HepG2 (cell line): ENCODE data around the gene OR4E1. TPM values are rescaled to one million over a fixed set of nuclear protein-coding genes. Genes with fewer than 3 reads are reported as not detected.
A peak's percentile ranks its signal among the peaks of the same experiment; 100 is the strongest.

Experiments
- ATAC-seq: fragments of 200-7000 bp; cut with Tn5 transposase; 3 replicates; pipeline ENCODE4 v1.9.1; 2020; ENCODE audit warnings: mild to moderate bottlenecking, moderate library complexity
- BruUV-seq: library from RNA; stranded (reverse); fragments of 400-500 nt; replicated peaks from 2 replicates; lab custom pipeline; 2021; lab: Mats Ljungman, UMichigan
- CTCF ChIA-PET: fragments of 300-600 bp; formaldehyde crosslinking; extraction: SDS; loops from one replicate; lab custom pipeline; 2021; ENCODE audit warnings: low total read pairs, inconsistent platforms, low intra/inter-chr PET ratio; lab: Yijun Ruan, JAX
- POLR2A ChIA-PET: fragments of 350-600 bp; sonication (Branson Sonifier 250); formaldehyde crosslinking; loops from one replicate; lab custom pipeline; 2020; ENCODE audit warnings: antibody characterized with exemption, inconsistent platforms; lab: Yijun Ruan, JAX
- DNase-seq: peaks from one replicate; pipeline ENCODE4 v3.0.0-alpha.2; 2015; ENCODE audit warnings: low spot score
- FAIRE-seq: peaks from 3 replicates; lab custom pipeline; 2011; peaks lifted over from hg19 to GRCh38; lab: Jason Lieb, UNC
- H2AFZ ChIP-seq: one replicate; pipeline ENCODE4 v1.6.1; 2011; ENCODE audit warnings: low read length, inconsistent platforms
- H3K27ac ChIP-seq: fragments of 300-600 bp; 3 replicates; pipeline ENCODE4 v1.8.0; 2011; ENCODE audit warnings: mixed run types, mild to moderate bottlenecking, mixed read lengths, low read length, inconsistent platforms; ENCODE audit not compliant: insufficient read depth; ENCODE audit errors: extremely low read length
- H3K27me3 ChIP-seq, 2 experiments: fragments of 200-600 bp in 1 of 2; 2 replicates in 1 of 2; 3 replicates in 1 of 2; pipeline versions ENCODE4 v1.6.0 to v1.8.0; 2011; ENCODE audit warnings: low read length in 2 of 2, mild to moderate bottlenecking in 2 of 2, moderate library complexity in 2 of 2, inconsistent platforms in 1 of 2; ENCODE audit not compliant: insufficient read depth in 2 of 2, control insufficient read depth in 1 of 2
- H3K36me3 ChIP-seq, 2 experiments: fragments of 200-600 bp in 1 of 2; replicated peaks in 1 of 2; 2 replicates in 1 of 2; 3 replicates in 1 of 2; pipeline versions ENCODE4 v1.5.1 to v1.8.0; 2011; ENCODE audit warnings: low read length in 2 of 2, inconsistent platforms in 1 of 2; ENCODE audit not compliant: insufficient read depth in 2 of 2, control insufficient read depth in 1 of 2
- H3K4me1 ChIP-seq: 2 replicates; pipeline ENCODE4 v1.5.1; 2012; ENCODE audit warnings: low read length, inconsistent platforms; ENCODE audit not compliant: insufficient read depth
- H3K4me2 ChIP-seq: 2 replicates; pipeline ENCODE4 v1.6.0; 2011; ENCODE audit warnings: low read depth, low read length, inconsistent platforms
- H3K4me3 ChIP-seq, 3 experiments: fragments of 200-600 bp in 1 of 3; sonication (generic), shearing (Covaris generic) in 1 of 3; replicated peaks in 1 of 3; 2 replicates each; pipeline ENCODE4 v1.5.1; 2011 to 2016; ENCODE audit warnings: low read length in 3 of 3, inconsistent platforms in 2 of 3, low read depth in 2 of 3, mild to moderate bottlenecking in 2 of 3, control low read depth in 1 of 3, mixed read lengths in 1 of 3; ENCODE audit not compliant: insufficient read depth in 1 of 3
- H3K79me2 ChIP-seq: one replicate; pipeline ENCODE4 v1.6.1; 2011; ENCODE audit warnings: low read length, inconsistent platforms; ENCODE audit not compliant: insufficient read depth
- H3K9ac ChIP-seq: 2 replicates; pipeline ENCODE4 v1.6.0; 2011; ENCODE audit warnings: mild to moderate bottlenecking, low read depth, low read length, inconsistent platforms; ENCODE audit not compliant: insufficient read depth
- H3K9me3 ChIP-seq: 2 replicates; pipeline ENCODE4 v1.5.1; 2012; ENCODE audit warnings: mild to moderate bottlenecking, low read length
- H4K20me1 ChIP-seq: 2 replicates; pipeline ENCODE4 v1.6.0; 2011; ENCODE audit warnings: inconsistent platforms, mild to moderate bottlenecking, low read length, moderate library complexity; ENCODE audit not compliant: insufficient read depth
- ATF7 ChIP-seq, 2 experiments: fragments of 450-650 bp in 1 of 2; sonication (generic) in 1 of 2; formaldehyde crosslinking in 1 of 2; IDR thresholded peaks; 2 replicates each; pipeline versions ENCODE4 v1.4.0 to v1.6.1; 2016 to 2020; ENCODE audit warnings: antibody characterized with exemption in 1 of 2, mild to moderate bottlenecking in 1 of 2, missing genetic modification reagents in 1 of 2
- ATRX ChIP-seq: sonication (generic); formaldehyde crosslinking; IDR thresholded peaks from 2 replicates; pipeline ENCODE4 v1.4.0; 2020; ENCODE audit warnings: missing genetic modification reagents, borderline replicate concordance
- CBX1 ChIP-seq: IDR thresholded peaks from one replicate; pipeline ENCODE4 v1.6.1; 2016; ENCODE audit warnings: antibody characterized with exemption, low read depth
- CREB1 ChIP-seq, 2 experiments: fragments of 450-650 bp in 1 of 2; IDR thresholded peaks; 2 replicates each; pipeline ENCODE4 v1.6.1; 2016 to 2017; ENCODE audit warnings: control low read depth in 1 of 2, mild to moderate bottlenecking in 1 of 2, missing compliant biosample characterization in 1 of 2, missing genetic modification characterization in 1 of 2
- HOXA9 ChIP-seq: sonication (generic); formaldehyde crosslinking; IDR thresholded peaks from 2 replicates; pipeline ENCODE4 v1.8.1; 2022; ENCODE audit warnings: missing genetic modification reagents, mild to moderate bottlenecking, moderate library complexity, borderline replicate concordance
- KDM5B ChIP-seq: sonication (generic); formaldehyde crosslinking; IDR thresholded peaks from 2 replicates; pipeline ENCODE4 v1.4.0; 2020; ENCODE audit warnings: missing genetic modification reagents, mild to moderate bottlenecking, borderline replicate concordance
- MTA1 ChIP-seq: sonication (generic); formaldehyde crosslinking; IDR thresholded peaks from 2 replicates; pipeline ENCODE4 v1.4.0; 2020; ENCODE audit warnings: missing genetic modification reagents, mild to moderate bottlenecking, borderline replicate concordance
- PAX8 ChIP-seq: sonication (generic); formaldehyde crosslinking; IDR thresholded peaks from 2 replicates; pipeline ENCODE4 v1.8.0; 2022; ENCODE audit warnings: mild to moderate bottlenecking, missing genetic modification reagents, borderline replicate concordance
- RFXAP ChIP-seq: sonication (generic); formaldehyde crosslinking; IDR thresholded peaks from 2 replicates; pipeline ENCODE4 v1.4.0; 2020; ENCODE audit warnings: missing genetic modification reagents, borderline replicate concordance
- ZNF549 ChIP-seq: sonication (generic); formaldehyde crosslinking; IDR thresholded peaks from 2 replicates; pipeline ENCODE4 v1.5.0; 2020; ENCODE audit warnings: missing genetic modification reagents
- ZNF746 ChIP-seq: sonication (generic); formaldehyde crosslinking; IDR thresholded peaks from 2 replicates; pipeline ENCODE4 v1.8.0; 2022; ENCODE audit warnings: mild to moderate bottlenecking, missing genetic modification reagents
- ZNF788 ChIP-seq: sonication (generic); formaldehyde crosslinking; IDR thresholded peaks from 2 replicates; pipeline ENCODE4 v1.5.0; 2020; ENCODE audit warnings: mild to moderate bottlenecking, missing genetic modification reagents, borderline replicate concordance
- WGBS: methylation state at CpG from one replicate; pipeline ENCODE4 v1.1.6; 2017; ENCODE audit warnings: low lambda C conversion rate; 5-methylcytosine and 5-hydroxymethylcytosine counted together
- in situ Hi-C: cut with HindIII; loops from 2 replicates; pipeline ENCODE4 v1.10.0; 2017; ENCODE audit warnings: low pct_unique_long_range_greater_than_20kb; ENCODE audit not compliant: extremely low pct_ligation_motif_present
- intact Hi-C: fragments of 100-400 bp; cut with micrococcal nuclease; formaldehyde crosslinking; loops from one replicate; pipeline ENCODE4 v1.10.0; 2022; ENCODE audit not compliant: unreplicated experiment
- polyA plus RNA-seq, 8 experiments: library from polyadenylated mRNA; depleted of rRNA in 3 of 8; stranded (reverse) in 7 of 8; unstranded in 1 of 8; fragments of >200 nt; fragmentation: Illumina TruSeq in 4 of 8; extraction: Trizol in 4 of 8; gene quantifications; 2 replicates each; pipeline versions ENCODE4 v1.2.1 to v1.2.3, GENCODE V29; 2011 to 2016; ENCODE audit warnings: low read depth in 4 of 8, missing spikeins in 1 of 8, mixed read lengths in 1 of 8; ENCODE audit not compliant: insufficient read depth in 1 of 8
- total RNA-seq, 5 experiments: library from RNA; depleted of rRNA; stranded (reverse); fragments of >200 nt; fragmentation: Illumina TruSeq; extraction: Trizol; gene quantifications; 2 replicates each; pipeline ENCODE4 v1.2.3, GENCODE V29; 2016; ENCODE audit warnings: low read depth in 1 of 5
- TF ChIP-seq, protein P1 (sequence below): sonication (generic); formaldehyde crosslinking; IDR thresholded peaks from one replicate; pipeline ENCODE4 v1.5.1; 2020; ENCODE audit warnings: mild to moderate bottlenecking, missing genetic modification reagents; ENCODE audit errors: not compliant biosample characterization
- TF ChIP-seq, protein P2 (sequence below): sonication (generic); formaldehyde crosslinking; IDR thresholded peaks from 2 replicates; pipeline ENCODE4 v1.4.0; 2020; ENCODE audit warnings: mild to moderate bottlenecking, missing genetic modification reagents

Gene OR4E1
- total and polyA plus RNA-seq, 2 of the 13 experiments (the other 11 are each of a cell fraction or from before 2014, with no cell fraction given): not detected

- H3K27ac ChIP-seq: no peak overlapping the region
- no peaks in the 10 kb centered on the region for H3K4me1 ChIP-seq
- BruUV-seq: no TSS peak
- no peak overlapping the region for H3K9ac ChIP-seq
- ChIA-PET CTCF (interaction anchor here (1.4 kb wide), 1 partner anchor 23 kb away, joined by 3 read pairs; no protein-coding TSS in a partner anchor), POLR2A (no interaction called here)
- no peak overlapping the region for H3K4me3 ChIP-seq
- no peak overlapping the region for H2AFZ ChIP-seq
- H3K27me3 ChIP-seq: no peaks in the 10 kb centered on the region; a peak in 1 of 5 replicates
- TF ChIP-seq ATRX (CRISPR knock-in tag) (no peak), ATF7 (IDR thresholded peaks at IDR 0.05) (peak; percentile 99), ATF7 (CRISPR knock-in tag; IDR thresholded peaks at IDR 0.05) (no peak), ZNF788 (CRISPR knock-in tag) (no peak), ZNF549 (CRISPR knock-in tag) (no peak), CREB1 (IDR thresholded peaks at IDR 0.05) (peak; percentile 98), CREB1 (CRISPR knock-in tag; IDR thresholded peaks at IDR 0.05) (no peak), CBX1 (no peak), RFXAP (CRISPR knock-in tag) (no peak), ZNF746 (no peak), PAX8 (no peak), HOXA9 (CRISPR knock-in tag) (no peak), MTA1 (CRISPR knock-in tag) (no peak), KDM5B (CRISPR knock-in tag) (no peak)
- TF ChIP-seq, protein P1, sequence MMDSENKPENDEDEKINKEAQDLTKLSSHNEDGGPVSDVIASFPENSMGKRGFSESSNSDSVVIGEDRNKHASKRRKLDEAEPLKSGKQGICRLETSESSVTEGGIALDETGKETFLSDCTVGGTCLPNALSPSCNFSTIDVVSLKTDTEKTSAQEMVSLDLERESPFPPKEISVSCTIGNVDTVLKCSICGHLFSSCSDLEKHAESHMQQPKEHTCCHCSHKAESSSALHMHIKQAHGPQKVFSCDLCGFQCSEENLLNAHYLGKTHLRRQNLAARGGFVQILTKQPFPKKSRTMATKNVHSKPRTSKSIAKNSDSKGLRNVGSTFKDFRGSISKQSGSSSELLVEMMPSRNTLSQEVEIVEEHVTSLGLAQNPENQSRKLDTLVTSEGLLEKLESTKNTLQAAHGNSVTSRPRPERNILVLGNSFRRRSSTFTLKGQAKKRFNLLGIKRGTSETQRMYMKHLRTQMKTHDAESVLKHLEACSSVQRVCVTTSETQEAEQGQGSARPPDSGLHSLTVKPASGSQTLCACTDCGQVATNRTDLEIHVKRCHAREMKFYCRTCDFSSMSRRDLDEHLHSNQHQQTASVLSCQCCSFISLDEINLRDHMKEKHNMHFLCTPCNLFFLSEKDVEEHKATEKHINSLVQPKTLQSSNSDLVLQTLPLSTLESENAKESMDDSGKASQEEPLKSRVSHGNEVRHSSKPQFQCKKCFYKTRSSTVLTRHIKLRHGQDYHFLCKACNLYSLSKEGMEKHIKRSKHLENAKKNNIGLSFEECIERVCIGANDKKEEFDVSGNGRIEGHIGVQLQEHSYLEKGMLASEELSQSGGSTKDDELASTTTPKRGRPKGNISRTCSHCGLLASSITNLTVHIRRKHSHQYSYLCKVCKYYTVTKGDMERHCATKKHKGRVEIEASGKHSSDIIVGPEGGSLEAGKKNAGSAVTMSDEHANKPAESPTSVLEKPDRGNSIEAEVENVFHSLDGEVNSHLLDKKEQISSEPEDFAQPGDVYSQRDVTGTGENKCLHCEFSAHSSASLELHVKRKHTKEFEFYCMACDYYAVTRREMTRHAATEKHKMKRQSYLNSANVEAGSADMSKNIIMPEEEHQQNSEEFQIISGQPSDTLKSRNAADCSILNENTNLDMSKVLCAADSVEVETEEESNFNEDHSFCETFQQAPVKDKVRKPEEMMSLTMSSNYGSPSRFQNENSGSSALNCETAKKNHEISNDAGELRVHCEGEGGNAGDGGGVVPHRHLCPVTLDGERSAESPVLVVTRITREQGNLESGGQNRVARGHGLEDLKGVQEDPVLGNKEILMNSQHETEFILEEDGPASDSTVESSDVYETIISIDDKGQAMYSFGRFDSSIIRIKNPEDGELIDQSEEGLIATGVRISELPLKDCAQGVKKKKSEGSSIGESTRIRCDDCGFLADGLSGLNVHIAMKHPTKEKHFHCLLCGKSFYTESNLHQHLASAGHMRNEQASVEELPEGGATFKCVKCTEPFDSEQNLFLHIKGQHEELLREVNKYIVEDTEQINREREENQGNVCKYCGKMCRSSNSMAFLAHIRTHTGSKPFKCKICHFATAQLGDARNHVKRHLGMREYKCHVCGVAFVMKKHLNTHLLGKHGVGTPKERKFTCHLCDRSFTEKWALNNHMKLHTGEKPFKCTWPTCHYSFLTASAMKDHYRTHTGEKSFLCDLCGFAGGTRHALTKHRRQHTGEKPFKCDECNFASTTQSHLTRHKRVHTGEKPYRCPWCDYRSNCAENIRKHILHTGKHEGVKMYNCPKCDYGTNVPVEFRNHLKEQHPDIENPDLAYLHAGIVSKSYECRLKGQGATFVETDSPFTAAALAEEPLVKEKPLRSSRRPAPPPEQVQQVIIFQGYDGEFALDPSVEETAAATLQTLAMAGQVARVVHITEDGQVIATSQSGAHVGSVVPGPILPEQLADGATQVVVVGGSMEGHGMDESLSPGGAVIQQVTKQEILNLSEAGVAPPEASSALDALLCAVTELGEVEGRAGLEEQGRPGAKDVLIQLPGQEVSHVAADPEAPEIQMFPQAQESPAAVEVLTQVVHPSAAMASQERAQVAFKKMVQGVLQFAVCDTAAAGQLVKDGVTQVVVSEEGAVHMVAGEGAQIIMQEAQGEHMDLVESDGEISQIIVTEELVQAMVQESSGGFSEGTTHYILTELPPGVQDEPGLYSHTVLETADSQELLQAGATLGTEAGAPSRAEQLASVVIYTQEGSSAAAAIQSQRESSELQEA (CRISPR knock-in tag): no peak
- TF ChIP-seq, protein P2, sequence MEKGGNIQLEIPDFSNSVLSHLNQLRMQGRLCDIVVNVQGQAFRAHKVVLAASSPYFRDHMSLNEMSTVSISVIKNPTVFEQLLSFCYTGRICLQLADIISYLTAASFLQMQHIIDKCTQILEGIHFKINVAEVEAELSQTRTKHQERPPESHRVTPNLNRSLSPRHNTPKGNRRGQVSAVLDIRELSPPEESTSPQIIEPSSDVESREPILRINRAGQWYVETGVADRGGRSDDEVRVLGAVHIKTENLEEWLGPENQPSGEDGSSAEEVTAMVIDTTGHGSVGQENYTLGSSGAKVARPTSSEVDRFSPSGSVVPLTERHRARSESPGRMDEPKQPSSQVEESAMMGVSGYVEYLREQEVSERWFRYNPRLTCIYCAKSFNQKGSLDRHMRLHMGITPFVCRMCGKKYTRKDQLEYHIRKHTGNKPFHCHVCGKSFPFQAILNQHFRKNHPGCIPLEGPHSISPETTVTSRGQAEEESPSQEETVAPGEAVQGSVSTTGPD (CRISPR knock-in tag): no peak
- H3K4me2 ChIP-seq: no peak overlapping the region
- intact Hi-C loops: no loop called here
- ATAC-seq (no peak), DNase-seq (no peak), FAIRE-seq (no peak)
- no peaks in the 10 kb centered on the region for H3K36me3 ChIP-seq
- no peaks in the 10 kb centered on the region for H3K9me3 ChIP-seq
- in situ Hi-C loops: loop anchor here (25.0 kb wide), 1 partner anchor 100 kb away; no protein-coding TSS in a partner anchor
- 26% methylated on average over 2 of the region's 2 CpGs for WGBS
- H4K20me1 ChIP-seq: no peaks in the 10 kb centered on the region
- H3K79me2 ChIP-seq: no peaks in the 10 kb centered on the region
Observed at GRCh38 chr14:21712036-21712435, 38.4 kb upstream of the OR4E1 start.
